Amniotic epithelial cell (primary cell): ENCODE results near the gene CRACDL.

Experiments
- DNase-seq: peaks from one replicate; pipeline ENCODE4 v3.0.0-alpha.2; 2010; ENCODE audit warnings: low read depth

CRACDL gene

DNA sequence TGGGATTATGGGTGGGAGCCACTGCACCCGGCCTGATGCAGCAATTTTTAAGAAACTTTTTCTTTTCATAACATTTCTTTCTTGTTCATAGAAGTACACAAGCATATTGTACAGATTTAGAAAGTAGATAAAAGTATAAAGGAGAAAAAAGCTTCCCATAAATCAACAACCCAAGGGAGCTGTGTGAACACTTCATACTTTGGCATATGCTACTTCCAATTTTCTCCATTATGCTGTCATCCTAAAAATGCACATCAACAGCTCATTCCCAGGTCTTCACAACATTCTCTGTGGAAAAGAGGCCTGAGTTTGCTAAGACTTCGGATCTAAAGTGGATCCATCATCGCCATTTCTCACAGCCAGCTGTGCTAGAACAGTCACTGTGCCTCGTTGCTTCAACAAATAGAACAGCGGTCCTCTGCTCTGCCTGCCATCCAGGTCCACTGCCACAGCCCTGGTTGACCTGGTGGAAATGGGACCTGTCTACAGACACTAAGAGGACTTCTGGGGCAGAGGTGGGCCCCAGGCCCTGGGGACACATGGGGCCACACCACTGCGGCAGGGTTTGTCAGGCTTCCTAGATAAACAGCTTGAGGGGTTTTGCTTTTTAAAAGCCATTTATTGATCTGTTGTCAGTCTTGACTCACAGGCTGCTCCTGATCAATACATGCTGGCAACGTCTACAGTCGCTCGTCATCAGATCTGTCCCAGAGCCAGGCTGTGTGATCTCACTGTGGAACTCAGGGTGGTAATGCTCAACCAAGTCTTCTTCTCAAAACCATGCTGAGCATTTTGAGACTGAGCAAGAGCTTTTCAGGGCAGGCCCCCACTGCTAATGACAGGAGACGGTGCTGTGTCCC is 132.4 kb downstream of the CRACDL start:
- no peak for DNase-seq

DNA sequence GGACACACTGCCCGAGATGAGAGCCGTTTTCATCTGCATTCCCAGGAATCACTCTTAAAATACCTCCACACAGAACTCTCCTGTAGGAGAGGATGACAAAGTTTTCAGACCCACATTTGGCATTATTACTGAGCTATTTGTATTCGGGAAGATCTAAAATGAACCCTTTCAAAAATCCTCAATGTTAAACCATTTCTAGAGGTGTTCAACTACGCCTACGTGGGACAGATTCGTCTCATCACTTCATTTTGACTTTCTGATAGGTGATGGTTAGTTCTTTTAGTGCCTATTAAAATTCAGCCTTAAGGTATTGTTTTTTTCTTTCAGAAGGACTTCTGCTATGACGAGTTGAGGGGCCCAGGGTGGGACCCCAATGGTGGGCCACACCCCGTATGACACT is 133.7 kb downstream of the CRACDL start:
- DNase-seq: no peak

DNA sequence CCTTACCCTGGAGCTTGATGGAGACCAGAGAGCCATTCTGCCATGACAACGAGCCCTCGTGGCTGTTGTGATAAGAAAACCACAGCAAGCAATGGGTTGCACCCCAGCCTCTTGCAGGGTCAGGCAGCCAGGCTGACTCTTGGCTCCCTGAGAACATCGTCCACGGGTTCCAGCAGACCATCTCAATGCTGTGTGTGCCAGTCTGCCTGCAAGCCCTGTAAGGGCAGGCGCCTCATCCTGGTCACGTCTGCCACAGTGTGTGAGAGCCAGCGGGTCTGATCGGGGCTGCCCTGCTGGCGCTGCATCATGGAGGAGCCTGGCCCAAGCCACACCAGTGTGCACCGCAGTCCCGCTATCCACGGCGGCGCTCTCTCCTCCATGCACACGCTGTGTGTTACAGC is 134.1 kb downstream of the CRACDL start:
- no peak for DNase-seq

DNA sequence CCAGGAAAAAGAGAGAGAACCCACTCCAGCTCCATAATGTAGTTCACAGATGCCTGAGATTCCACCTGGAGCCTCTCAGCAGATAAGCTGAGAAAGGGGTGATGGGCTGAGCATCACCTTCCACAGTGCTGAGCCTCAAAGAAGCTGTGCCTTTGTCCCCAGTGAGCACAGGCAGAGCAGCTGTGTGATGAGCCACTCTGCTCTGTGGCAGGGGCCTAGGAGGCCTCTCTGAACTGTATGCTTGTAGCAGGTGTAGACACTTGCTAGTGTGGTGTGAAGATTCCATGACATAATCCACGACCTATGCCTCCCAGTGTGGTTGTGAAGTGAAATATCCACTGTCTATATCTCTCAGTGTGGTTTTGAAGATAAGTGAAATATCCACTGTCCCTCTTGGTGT is 134.7 kb downstream of the CRACDL start:
- no peak for DNase-seq

DNA sequence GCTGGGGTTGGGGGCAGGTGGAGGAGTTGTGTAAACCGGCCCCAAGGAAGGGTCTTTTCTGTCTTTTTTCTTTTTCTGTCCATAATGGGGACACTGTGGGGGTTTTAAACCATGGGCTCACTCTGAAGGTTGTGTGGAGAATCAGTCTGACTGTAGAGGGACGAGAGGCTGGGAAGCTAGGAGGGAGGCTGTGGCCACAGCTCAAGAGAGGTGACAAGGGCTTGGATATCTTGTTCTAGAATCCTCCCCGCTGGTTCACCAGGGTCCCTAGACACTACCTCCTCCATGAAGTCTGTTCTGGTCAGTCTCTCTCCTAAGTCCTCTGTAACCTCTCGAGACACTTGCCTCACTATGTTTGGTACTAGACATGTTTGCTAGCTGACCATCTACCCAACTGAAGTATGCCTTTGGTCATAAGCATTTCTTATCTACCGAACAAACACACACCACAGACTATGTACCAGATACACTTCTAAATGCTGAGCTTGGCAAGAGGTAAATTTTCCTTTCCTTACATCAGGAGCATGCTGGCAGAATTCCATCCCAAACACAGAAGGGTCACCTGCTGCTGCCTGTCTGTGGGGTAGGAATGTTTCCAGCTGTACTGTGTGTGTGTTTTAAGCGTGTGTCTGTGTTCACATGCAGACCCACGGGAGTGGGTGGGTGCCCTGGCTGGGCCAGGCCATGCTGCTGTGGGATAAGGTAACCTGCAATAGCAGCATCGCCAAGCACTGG is 135.5 kb downstream of the CRACDL start:
- DNase-seq: no peak

DNA sequence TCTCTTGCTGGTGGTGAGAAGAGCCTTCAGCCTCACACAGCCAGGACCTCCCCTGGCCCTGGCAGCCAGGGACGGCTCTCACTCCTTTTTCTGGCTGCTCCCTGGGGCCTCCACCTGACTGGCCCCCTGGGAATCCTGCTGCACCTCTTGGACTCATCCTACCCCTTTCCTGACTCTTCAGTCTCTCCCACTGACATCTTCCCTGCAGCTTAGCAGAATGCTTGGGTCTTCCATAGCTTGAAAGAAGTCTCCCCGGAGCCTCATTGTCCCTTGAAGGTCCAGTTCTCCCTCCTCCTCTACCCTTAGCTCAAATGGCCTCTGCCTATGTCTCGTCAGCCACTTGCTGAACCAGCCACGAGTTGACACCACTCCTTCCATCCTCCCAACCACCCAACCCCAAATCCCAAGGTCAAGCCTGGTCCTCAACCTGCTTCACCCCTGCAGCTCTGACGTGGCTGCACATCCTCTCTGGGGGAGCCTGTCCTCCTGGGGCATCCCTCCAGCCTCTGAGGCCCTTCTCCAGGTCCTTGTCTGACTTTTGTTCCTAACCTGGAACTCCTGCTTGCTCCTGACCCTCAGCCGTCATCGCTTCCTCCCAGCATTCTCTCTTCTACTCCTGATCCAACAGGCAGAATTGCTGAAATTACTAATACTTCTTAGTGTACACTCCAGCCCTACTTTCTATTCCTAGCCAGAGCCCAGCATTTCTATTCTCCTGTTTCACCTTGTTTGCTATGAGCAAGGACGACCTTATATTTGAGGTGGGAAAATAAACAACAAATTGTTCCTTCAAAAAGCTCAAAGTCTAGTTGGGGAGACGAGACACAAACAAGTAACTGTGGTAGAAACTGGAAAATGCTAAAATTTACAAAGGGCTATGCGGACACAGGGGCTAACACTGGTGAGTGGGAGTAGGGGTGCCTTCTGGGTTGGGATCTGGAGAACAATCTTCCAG is 136.4 kb downstream of the CRACDL start:
- no peak for DNase-seq

DNA sequence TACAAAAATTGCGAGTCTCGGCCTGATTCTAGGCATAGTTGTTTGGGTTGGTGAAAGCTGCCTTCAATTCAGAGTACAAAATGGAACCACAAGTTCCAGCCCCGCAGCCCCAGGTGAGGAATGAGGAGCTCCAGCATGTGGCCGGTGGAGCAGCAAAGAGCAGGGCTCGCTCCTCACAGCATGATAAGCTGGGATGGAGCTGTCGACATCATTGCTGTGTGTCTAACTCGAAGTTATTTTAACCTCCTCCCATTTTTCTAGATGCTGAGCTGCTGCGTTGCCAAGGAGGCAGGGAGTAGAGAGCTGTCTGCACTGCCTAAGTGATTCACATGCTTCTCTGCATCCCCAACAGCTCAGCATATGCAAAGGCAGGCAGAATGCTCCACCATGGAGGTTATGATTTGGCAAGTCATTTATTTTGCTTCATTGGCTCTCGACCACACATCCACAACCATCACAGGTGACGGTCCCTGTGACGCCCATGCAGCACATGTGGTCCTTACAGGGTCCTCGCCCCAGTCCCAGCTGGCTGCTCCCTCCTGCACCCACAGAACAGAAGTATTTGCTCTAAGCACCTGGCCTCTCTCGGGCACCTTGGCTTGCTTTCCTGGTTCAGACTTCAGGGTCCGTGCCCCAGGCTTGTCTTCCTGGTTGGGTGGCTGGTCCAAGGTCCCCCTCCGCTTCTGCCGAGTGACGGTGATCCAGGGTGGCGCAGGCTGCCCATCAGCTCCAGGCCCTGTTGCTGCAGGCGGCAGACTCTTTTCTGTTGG is 139.1 kb downstream of the CRACDL start:
- no peak for DNase-seq

DNA sequence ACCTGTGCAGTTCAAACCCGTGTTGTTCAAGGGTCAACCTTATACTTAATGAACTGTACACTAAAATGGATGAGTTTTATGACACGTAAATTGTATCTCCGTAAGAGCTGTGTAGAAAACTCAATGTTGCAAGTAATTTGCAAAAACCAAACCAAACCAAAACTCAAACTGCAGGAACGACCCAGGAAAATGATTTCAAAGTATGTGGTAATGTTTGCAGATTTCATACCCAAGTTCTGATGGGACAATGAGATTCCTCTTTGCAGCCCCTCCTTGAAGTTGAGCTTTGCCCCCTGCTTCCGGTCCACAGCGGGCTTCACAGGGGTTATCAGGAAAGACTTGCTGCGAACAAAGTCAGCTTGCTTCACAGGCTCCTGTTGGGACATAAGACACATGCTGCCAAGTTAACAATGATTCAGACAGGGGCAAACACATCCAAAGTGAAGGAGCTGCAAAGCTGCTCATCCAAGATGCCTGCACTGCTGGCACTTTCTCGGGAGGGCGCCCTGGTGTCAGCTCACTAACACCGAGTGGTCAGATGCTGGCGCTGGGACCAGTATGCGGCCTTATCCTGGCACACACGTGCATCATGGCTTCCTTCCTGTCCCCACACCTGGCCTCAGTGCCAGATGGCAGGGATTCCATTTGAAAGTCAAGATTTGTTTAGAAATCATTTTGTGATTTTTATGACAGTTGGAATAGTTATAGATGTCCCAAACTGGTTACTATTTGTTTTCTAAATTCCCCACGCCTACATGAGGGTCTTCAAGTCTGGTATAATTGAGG is 139.9 kb downstream of the CRACDL start:
- no peak for DNase-seq

DNA sequence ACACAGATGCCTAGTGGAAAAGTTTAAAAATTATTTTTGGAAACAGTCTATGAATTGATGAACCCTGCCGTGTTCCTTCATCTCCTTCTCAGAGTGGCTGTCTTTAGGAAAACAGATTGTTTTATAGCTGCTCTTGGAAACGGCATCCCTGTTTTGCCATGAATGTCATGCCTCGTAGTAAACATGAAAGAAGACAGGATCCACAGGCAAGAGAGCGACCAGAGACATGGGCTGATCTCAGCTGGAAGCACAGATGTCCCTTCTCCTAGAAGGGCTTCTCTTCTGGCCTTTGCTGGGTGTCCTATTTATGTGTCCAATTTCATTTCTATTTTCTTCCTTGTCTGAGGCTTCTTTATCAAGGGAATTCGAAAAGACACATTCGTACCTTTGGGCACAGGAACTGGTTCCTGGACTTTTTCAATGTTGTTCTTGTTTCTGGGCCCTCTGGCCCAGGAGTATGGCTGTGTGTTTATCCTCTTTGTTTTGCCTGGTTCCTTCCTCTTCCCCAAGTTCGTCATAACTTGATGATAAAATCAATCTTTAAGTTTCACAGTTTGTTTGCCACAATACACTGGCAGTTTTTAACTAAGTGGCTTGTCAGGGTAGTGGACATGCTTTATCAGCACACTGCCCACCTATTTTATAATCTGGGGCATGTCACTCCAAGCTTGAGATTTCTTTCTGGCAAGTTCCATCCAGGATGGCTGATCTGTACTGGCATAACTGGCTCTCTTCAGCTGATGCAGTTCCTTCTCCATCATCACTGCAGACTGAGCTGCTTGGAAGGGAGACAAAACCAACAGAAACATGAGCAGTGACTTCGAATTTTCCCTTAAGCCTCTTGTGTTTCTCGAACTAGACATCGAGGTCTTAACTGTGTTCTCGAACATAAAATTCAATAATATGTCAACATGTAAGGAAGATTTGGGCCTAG is 141.9 kb downstream of the CRACDL start:
- DNase-seq: no peak

DNA sequence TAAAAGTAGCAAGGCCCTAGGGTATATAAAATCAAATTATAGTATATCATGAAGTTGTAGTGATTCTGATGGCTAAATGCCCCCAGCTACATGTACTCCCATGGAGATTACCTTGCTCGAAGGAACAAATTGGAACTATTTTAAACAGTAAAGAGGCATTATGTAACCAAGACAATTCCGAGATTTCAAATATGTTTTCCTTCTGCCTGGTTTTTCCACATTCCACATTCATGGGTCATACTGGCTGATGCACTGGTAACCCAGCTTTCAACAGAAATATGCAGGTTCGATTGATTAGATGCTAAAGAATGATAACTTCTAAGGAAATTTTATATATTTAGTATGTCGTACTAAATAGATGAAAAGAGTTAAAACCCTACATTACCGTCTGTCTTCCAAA is 142.8 kb downstream of the CRACDL start:
- no peak for DNase-seq

DNA sequence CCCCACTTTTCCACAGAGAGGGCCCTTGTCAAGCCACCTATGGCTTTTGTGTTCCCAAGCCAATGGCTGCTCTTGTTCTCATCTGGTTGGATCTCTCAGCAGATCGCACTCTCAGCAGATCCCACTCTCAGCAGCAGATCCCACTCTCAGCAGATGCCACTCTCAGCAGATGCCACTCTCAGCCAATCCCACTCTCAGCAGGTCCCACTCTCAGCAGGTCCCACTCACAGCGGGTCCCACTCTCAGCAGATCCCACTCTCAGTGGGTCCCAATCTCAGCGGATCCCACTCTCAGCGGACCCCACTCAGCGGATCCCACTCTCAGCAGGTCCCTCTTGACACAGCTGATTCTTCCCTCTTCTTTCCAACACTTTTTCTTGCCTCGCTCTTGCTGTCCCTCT is 145.8 kb downstream of the CRACDL start:
- DNase-seq: no peak

DNA sequence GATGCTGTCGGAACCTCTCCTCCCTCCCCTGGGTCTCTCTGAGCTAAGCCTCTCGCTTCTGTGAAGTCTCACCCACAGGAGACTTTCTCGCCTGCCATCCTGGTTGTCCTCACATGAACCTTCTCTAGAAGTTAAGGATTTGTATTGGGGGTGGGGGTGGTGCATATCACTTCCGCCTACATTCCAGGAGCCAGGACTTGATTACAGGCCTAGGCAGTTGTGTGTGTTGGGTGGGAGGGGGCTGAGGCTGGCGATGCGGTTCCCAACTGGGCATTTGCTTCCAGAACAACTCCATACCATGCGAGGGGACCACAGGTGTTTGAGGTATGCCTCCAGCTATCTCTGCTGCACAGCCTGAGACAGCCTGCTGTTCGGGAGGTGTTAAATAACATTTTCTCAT is 148.3 kb downstream of the CRACDL start:
- no peak for DNase-seq

DNA sequence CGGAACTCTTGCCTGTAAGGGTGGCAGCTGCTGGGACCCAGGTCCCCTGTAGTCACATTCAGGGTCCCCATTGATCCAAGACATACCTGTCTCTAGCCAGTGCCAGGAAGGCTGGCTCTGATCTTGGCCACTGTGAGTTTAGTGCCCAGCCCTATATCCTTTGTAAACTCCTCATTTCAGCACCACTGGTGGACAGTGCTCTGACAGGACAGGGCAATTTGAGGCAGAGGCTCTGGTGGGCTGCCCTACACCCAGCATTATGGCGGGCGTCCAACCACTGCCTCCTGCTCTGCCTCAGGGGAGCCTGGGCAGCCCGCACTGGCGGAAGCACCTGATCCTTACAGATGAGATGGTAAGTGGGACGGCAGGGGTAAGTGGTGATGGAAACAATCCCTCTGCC is 149.8 kb downstream of the CRACDL start:
- no peak for DNase-seq

DNA sequence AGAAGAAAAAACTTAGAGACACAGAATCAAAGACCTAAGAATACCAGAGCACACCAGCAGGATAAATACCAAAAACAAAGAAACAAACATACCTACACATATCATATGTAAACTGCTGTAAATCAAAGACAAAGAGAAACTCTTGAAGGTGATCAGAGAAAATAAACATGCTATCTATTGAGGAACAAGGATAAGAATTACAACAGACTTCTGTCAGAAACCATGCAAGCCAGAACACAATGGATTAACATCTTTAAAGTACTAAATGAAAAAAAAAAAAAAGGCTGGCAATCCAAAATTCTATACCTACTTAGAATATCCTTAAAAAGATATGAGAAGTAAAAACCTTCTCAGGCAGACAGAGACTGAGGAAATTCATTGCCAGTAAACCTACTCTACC is 153.5 kb downstream of the CRACDL start:
- DNase-seq: no peak

DNA sequence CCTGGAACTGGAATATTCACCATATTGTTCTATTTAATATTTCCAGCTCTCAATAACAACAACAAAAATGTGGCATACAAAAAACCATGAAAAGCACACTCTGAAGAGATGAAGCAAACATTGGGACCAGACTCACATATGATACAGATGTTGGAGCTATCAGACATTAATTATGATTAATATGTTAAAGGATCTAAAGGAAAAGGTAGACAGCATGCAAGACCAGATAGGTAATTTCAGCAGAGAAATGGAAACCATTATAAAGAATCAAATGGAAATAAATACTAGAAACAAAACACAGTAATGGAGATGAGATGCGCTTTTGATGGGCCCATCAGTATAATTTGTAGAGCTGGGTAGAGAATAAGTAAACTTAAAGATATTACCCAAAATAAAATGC is 154.2 kb downstream of the CRACDL start:
- DNase-seq: no peak

DNA sequence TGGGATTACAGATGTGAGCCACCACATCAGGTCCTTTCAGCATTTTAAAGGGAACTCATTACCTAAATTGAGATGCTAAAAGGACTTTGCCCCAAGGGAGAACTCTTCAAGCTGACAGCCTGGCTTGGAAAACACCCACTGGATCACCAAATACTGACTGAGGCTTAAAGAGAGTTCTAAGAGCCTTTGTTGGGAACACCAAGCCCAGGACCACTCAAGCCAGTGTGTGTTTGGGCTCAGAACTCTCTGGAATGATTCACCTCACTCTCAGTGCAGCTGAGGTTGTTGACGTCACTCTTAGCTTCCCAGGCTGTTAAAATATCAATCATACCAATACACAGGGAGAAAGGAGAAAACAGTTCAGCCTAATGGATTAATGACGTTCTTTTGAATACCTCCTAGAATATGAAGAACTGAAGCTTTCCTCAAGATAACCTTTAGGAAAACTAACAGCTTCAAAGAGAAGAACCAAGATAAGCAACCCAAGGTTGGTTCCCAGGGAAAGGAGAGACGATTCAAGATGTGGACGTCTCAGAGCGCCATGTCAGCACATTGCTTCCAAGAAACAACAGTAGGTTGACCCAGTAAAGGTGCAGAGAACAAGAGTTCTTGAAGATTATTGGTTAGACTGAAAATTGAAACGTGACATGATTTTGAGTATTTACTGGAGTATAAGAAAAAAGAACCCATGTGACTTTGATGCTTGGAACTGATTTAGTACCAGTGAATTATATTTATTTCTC is 157.1 kb downstream of the CRACDL start:
- no peak for DNase-seq

DNA sequence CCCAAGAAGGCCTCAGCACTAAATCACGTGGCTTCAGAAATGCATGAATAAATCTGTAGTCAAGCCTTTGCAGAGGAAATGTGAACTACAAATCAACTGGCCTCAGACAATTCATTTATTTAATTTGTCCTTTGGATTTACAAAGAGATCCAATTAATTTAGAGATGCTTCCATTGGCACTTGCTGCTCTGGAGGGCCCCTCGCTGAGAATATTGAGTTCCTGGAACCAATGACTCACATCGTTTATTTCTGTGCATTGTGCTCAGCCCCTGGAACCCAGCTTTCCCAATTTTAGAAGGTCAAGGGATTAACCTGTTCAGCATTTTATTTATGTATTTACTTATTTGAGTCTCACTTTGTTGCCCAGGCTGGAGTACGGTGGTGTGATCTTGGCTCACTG is 157.9 kb downstream of the CRACDL start:
- no peak for DNase-seq

DNA sequence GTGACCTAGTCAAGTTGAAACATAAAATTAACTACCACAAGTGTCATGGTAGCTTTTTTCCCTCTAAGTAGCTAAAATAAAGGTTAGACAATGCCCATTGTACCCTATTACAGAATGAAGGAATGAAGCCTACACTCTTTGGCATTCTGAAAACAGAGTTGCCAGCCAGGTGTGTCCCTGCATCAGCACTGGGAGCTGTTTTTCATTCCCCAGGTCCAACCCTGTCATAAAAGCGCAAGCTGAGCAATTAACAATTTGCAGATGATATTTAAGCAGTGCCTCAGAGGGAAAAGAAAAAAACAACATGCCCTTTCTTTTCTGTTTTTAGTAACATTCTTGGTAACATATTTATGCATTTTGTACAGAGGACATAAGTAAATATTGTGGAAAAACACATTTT is 158.3 kb downstream of the CRACDL start:
- no peak for DNase-seq

DNA sequence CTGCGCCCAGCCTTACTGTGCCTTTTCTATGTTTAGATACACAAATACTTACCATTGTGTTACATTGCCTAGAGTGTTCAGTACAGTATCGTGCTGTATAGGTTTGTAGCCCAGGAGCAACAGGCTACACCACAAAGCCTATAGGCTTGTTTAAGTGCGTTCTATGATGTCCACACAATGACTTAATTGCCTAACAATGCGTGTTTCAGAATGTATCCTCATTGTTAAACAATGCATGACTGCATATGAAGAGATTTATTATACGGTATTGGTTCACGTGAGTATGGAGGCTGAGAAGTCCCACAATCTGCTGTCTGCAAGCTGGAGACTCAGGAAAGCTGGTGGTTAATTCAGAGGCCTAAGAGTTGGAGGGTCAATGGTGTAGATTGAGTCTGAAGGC is 158.9 kb downstream of the CRACDL start:
- no peak for DNase-seq
